Gastroesophageal sphincter (tissue), 4 donors: ENCODE data around the gene SCARB2. TPM values are rescaled to one million over a fixed set of nuclear protein-coding genes. Genes with fewer than 3 reads are reported as not detected.

Source experiments
- ATAC-seq: fragments of 150-250 bp; one replicate; pipeline ENCODE4 v1.9.1; 2016; ENCODE audit warnings: mild to moderate bottlenecking, moderate library complexity
- H3K27ac ChIP-seq, 4 donors: fragments of 200-600 bp; sonication (generic) in 3 of 4; 1 replicate in 3 of 4; 2 replicates in 1 of 4; pipeline ENCODE4 v1.5.1; 2016 to 2019
- H3K27me3 ChIP-seq: fragments of 200-600 bp; sonication (generic); one replicate; pipeline ENCODE4 v1.5.1; 2019
- H3K36me3 ChIP-seq, 2 donors: fragments of 200-600 bp; sonication (generic); one replicate each; pipeline ENCODE4 v1.5.1; 2019; ENCODE audit warnings: control low read depth in 1 of 2
- H3K4me1 ChIP-seq, 3 donors: fragments of 200-600 bp; sonication (generic); 1 replicate in 2 of 3; 2 replicates in 1 of 3; pipeline ENCODE4 v1.5.1; 2016 to 2019; ENCODE audit warnings: control low read depth in 2 of 3
- H3K4me3 ChIP-seq, 2 donors: fragments of 200-600 bp; sonication (generic); one replicate each; pipeline ENCODE4 v1.5.1; 2019; ENCODE audit warnings: mild to moderate bottlenecking in 1 of 2, moderate library complexity in 1 of 2
- H3K9me3 ChIP-seq, 3 donors: fragments of 200-600 bp; sonication (generic); one replicate each; pipeline ENCODE4 v1.5.1; 2017 to 2019; ENCODE audit warnings: control low read depth in 2 of 3
- EP300 ChIP-seq: sonication (generic); formaldehyde crosslinking; IDR thresholded peaks from one replicate; pipeline ENCODE4 v1.6.1; 2017; ENCODE audit warnings: antibody characterized with exemption, mild to moderate bottlenecking
- POLR2A ChIP-seq, 2 donors: fragments of 450-650 bp; IDR thresholded peaks; one replicate each; pipeline ENCODE4 v1.6.1; 2017; ENCODE audit warnings: antibody characterized with exemption in 2 of 2, mild to moderate bottlenecking in 2 of 2, moderate library complexity in 1 of 2
- POLR2AphosphoS5 ChIP-seq: sonication (generic); formaldehyde crosslinking; IDR thresholded peaks from one replicate; pipeline ENCODE4 v1.6.1; 2017; ENCODE audit warnings: antibody characterized with exemption
- WGBS, 2 donors: methylation state at CpG; one replicate each; pipeline ENCODE4 v1.1.5; 2018; ENCODE audit warnings: low coverage in 1 of 2; 5-methylcytosine and 5-hydroxymethylcytosine counted together
- total RNA-seq, 4 donors: library from RNA; depleted of rRNA; stranded (reverse); fragments of >200 nt; gene quantifications; one replicate each; pipeline ENCODE4 v1.1.0, GENCODE V29; 2016
- TF ChIP-seq, protein P1 (sequence below), 4 experiments: fragments of 200-600 bp in 2 of 4; fragments of 450-650 bp in 2 of 4; sonication (generic) in 1 of 4; IDR thresholded peaks; one replicate each; pipeline ENCODE4 v1.5.1; 2017 to 2019; ENCODE audit warnings: antibody characterized with exemption in 4 of 4, mild to moderate bottlenecking in 2 of 4, moderate library complexity in 2 of 4

Gene SCARB2
- total RNA-seq, 4 donors from 2014 or later: 121 to 169 (median 130) TPM

GRCh38 chr4:76253511-76253910, 39.9 kb upstream of the SCARB2 start:
- TF ChIP-seq POLR2AphosphoS5: no peak
- TF ChIP-seq EP300: no peak
- no peak for TF ChIP-seq POLR2A (IDR thresholded peaks at IDR 0.05)
- TF ChIP-seq, protein P1, sequence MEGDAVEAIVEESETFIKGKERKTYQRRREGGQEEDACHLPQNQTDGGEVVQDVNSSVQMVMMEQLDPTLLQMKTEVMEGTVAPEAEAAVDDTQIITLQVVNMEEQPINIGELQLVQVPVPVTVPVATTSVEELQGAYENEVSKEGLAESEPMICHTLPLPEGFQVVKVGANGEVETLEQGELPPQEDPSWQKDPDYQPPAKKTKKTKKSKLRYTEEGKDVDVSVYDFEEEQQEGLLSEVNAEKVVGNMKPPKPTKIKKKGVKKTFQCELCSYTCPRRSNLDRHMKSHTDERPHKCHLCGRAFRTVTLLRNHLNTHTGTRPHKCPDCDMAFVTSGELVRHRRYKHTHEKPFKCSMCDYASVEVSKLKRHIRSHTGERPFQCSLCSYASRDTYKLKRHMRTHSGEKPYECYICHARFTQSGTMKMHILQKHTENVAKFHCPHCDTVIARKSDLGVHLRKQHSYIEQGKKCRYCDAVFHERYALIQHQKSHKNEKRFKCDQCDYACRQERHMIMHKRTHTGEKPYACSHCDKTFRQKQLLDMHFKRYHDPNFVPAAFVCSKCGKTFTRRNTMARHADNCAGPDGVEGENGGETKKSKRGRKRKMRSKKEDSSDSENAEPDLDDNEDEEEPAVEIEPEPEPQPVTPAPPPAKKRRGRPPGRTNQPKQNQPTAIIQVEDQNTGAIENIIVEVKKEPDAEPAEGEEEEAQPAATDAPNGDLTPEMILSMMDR (IDR thresholded peaks at IDR 0.05): no peak
- Histone ChIP-seq H3K4me1 (peaks cover 0 to 14% (median 3%) of the 10 kb centered on the region in 3 donors), H3K4me3 (no peak overlapping the region), H3K36me3 (no peaks in the 10 kb centered on the region), H3K27ac (no peak overlapping the region), H3K27me3 (peaks cover 5% of the 10 kb centered on the region), H3K9me3 (no peaks in the 10 kb centered on the region)
- ATAC-seq: no peak
- 50 to 69% methylated on average over 2 to 4 of the region's 6 CpGs for WGBS, 2 donors

- no peak for TF ChIP-seq POLR2A (IDR thresholded peaks at IDR 0.05)
- no peak for TF ChIP-seq EP300
- TF ChIP-seq, protein P1 (IDR thresholded peaks at IDR 0.05): no peak
- TF ChIP-seq POLR2AphosphoS5: no peak
- no peak for ATAC-seq
- Histone ChIP-seq H3K27ac (peak overlapping the region in 1 of 4 donors; percentile 71), H3K4me3 (peak overlapping the region; percentile 72 to 93), H3K27me3 (peaks cover 5% of the 10 kb centered on the region), H3K4me1 (peaks cover 0 to 14% (median 3%) of the 10 kb centered on the region in 3 donors), H3K36me3 (no peaks in the 10 kb centered on the region), H3K9me3 (no peaks in the 10 kb centered on the region)
- 84% methylated on average over 5 of the region's 8 CpGs; no CpG with 5 or more reads in 1 of the 2 donors for WGBS, 2 donors
Measured at GRCh38 chr4:76252271-76252653, 38.6 kb upstream of the SCARB2 start.

GRCh38 chr4:76251441-76252270, 38.0 kb upstream of the SCARB2 start, which contains the start of gene FAM47E:
TSS of gene FAM47E (plus strand) at chr4:76251721. CDS start at chr4:76251747, 26 bp downstream.
- Histone ChIP-seq H3K27ac (peak within 1 kb of the TSS in 3 of 4 donors; percentile 48 to 71 (median 50)), H3K27me3 (peaks cover 5% of the 10 kb centered on the region), H3K36me3 (no peaks in the 10 kb centered on the region), H3K4me1 (peaks cover 0 to 14% (median 3%) of the 10 kb centered on the region in 3 donors), H3K9me3 (no peaks in the 10 kb centered on the region), H3K4me3 (peak within 1 kb of the TSS; percentile 72 to 93)
- 0 to 2% methylated on average over 2 to 10 of the region's 68 CpGs for WGBS, 2 donors
- TF ChIP-seq POLR2A (IDR thresholded peaks at IDR 0.05) (no peak), EP300 (no peak), POLR2AphosphoS5 (peak; percentile 75)
- TF ChIP-seq, protein P1 (IDR thresholded peaks at IDR 0.05): peak; percentile 26 to 63 (median 38)
- peak; percentile 95 for ATAC-seq

GRCh38 chr4:76250962-76251361, 37.3 kb upstream of the SCARB2 start:
- Histone ChIP-seq H3K4me3 (peak overlapping the region; percentile 72 to 93), H3K27ac (peak overlapping the region in 3 of 4 donors; percentile 48 to 71 (median 50)), H3K4me1 (peaks cover 0 to 14% (median 3%) of the 10 kb centered on the region in 3 donors), H3K27me3 (peaks cover 5% of the 10 kb centered on the region), H3K9me3 (no peaks in the 10 kb centered on the region), H3K36me3 (no peaks in the 10 kb centered on the region)
- TF ChIP-seq POLR2AphosphoS5 (no peak), EP300 (no peak), POLR2A (IDR thresholded peaks at IDR 0.05) (no peak)
- TF ChIP-seq, protein P1 (IDR thresholded peaks at IDR 0.05): no peak
- no peak for ATAC-seq
- WGBS, 2 donors: 14 to 22% methylated on average over 4 to 6 of the region's 6 CpGs
